Tibial nerve (tissue), 4 donors: Measurements from ENCODE around the gene NEURL2. TPM values are rescaled to one million over a fixed set of nuclear protein-coding genes. Genes with fewer than 3 reads are reported as not detected.
"Not testable (repeated sequence)": the region's sequence is repeated elsewhere in the genome, so short reads cannot be mapped to it uniquely, and the experiment has no call there.

Experiments used
- DNase-seq, 2 donors: peaks; one replicate each; pipeline ENCODE4 v3.0.0-alpha.2; 2019; ENCODE audit warnings: low spot score in 2 of 2
- H3K27ac ChIP-seq, 4 donors: fragments of 200-600 bp; sonication (generic) in 3 of 4; one replicate each; pipeline ENCODE4 v1.5.1; 2017 to 2019; ENCODE audit warnings: mild to moderate bottlenecking in 1 of 4
- H3K27me3 ChIP-seq, 2 donors: fragments of 200-600 bp; sonication (generic) in 1 of 2; one replicate each; pipeline versions ENCODE4 v1.5.1 to v1.6.0; 2017 to 2019
- H3K36me3 ChIP-seq, 3 donors: fragments of 200-600 bp; sonication (generic); one replicate each; pipeline ENCODE4 v1.5.1; 2018 to 2019
- H3K4me1 ChIP-seq, 4 donors: fragments of 200-600 bp; sonication (generic) in 3 of 4; one replicate each; pipeline ENCODE4 v1.5.1; 2017 to 2019
- H3K4me3 ChIP-seq, 4 donors: fragments of 200-600 bp; sonication (generic) in 3 of 4; one replicate each; pipeline ENCODE4 v1.5.1; 2017 to 2019; ENCODE audit warnings: mild to moderate bottlenecking in 1 of 4, moderate library complexity in 1 of 4
- H3K9me3 ChIP-seq, 4 donors: fragments of 200-600 bp; sonication (generic) in 3 of 4; one replicate each; pipeline ENCODE4 v1.5.1; 2017 to 2019
- EP300 ChIP-seq, 2 donors: sonication (generic); formaldehyde crosslinking; IDR thresholded peaks; one replicate each; pipeline ENCODE4 v1.6.1; 2017; ENCODE audit warnings: antibody characterized with exemption in 2 of 2, mild to moderate bottlenecking in 1 of 2
- POLR2A ChIP-seq, 2 donors: fragments of 450-650 bp; IDR thresholded peaks; one replicate each; pipeline ENCODE4 v1.6.1; 2017; ENCODE audit warnings: antibody characterized with exemption in 2 of 2, mild to moderate bottlenecking in 2 of 2, moderate library complexity in 2 of 2
- WGBS, 2 donors: methylation state at CpG; one replicate each; pipeline ENCODE4 v1.1.5; 2018; 5-methylcytosine and 5-hydroxymethylcytosine counted together
- total RNA-seq, 4 donors: library from RNA; depleted of rRNA; stranded (reverse); fragments of >200 nt; gene quantifications; one replicate each; pipeline ENCODE4 v1.1.0, GENCODE V29; 2016
- TF ChIP-seq, protein P1 (sequence below), 5 experiments: fragments of 200-600 bp in 3 of 5; fragments of 450-650 bp in 2 of 5; sonication (generic) in 3 of 5; IDR thresholded peaks; one replicate each; pipeline ENCODE4 v1.5.1; 2016 to 2019; ENCODE audit warnings: antibody characterized with exemption in 5 of 5, mild to moderate bottlenecking in 3 of 5, moderate library complexity in 2 of 5

NEURL2 gene
- total RNA-seq, 4 donors from 2014 or later = 7.7 to 42.9 (median 15.6) TPM

DNA sequence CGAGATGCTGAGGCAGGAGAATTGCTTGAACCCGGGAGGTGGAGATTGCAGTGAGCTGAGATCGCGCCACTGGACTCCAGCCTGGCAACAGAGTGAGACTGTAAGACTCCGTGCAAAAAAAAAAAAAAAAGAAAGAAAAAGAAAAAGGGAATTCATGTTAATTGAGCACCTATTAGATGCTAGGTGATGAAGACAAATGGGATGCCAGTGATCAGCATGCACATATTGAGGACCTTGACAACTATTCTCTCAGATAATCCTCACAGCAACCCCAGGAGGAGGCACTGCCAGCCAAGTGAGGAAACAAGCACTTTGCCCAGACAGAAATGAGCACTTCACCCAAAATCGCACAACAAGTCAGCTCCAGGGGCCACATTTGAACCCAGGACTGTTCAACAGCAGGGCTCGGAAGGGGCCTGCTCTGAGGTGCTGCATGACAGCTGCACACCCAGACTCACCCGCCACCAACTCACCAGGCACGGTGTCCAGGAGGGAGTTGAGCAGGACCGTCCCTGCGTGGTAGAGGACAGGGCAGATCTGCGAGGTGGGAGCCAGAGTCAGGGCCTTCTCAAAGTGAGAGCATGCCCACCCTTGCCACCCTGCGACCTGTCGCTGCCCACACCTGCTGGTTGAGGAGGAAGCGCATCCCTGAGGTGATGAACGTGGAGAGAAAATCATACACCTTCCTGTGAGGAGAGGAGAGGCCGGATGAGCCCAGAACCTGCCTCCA lies 16.4 kb upstream of the NEURL2 start:
- 96 to 97% methylated on average over 17 of the region's 17 CpGs for WGBS, 2 donors
- no peak for DNase-seq
- no peak overlapping the region for H3K27ac ChIP-seq
- TF ChIP-seq EP300 (IDR thresholded peaks at IDR 0.05) (no peak), POLR2A (IDR thresholded peaks at IDR 0.05) (no peak)
- TF ChIP-seq, protein P1, sequence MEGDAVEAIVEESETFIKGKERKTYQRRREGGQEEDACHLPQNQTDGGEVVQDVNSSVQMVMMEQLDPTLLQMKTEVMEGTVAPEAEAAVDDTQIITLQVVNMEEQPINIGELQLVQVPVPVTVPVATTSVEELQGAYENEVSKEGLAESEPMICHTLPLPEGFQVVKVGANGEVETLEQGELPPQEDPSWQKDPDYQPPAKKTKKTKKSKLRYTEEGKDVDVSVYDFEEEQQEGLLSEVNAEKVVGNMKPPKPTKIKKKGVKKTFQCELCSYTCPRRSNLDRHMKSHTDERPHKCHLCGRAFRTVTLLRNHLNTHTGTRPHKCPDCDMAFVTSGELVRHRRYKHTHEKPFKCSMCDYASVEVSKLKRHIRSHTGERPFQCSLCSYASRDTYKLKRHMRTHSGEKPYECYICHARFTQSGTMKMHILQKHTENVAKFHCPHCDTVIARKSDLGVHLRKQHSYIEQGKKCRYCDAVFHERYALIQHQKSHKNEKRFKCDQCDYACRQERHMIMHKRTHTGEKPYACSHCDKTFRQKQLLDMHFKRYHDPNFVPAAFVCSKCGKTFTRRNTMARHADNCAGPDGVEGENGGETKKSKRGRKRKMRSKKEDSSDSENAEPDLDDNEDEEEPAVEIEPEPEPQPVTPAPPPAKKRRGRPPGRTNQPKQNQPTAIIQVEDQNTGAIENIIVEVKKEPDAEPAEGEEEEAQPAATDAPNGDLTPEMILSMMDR (IDR thresholded peaks at IDR 0.05) = no peak
- H3K4me3 ChIP-seq = no peak overlapping the region
- no peaks in the 10 kb centered on the region for H3K9me3 ChIP-seq
- no peaks in the 10 kb centered on the region for H3K27me3 ChIP-seq
- H3K36me3 ChIP-seq = peaks cover 0 to 56% (median 0%) of the 10 kb centered on the region in 3 donors
- H3K4me1 ChIP-seq = peaks cover 0 to 24% (median 7%) of the 10 kb centered on the region in 4 donors

DNA sequence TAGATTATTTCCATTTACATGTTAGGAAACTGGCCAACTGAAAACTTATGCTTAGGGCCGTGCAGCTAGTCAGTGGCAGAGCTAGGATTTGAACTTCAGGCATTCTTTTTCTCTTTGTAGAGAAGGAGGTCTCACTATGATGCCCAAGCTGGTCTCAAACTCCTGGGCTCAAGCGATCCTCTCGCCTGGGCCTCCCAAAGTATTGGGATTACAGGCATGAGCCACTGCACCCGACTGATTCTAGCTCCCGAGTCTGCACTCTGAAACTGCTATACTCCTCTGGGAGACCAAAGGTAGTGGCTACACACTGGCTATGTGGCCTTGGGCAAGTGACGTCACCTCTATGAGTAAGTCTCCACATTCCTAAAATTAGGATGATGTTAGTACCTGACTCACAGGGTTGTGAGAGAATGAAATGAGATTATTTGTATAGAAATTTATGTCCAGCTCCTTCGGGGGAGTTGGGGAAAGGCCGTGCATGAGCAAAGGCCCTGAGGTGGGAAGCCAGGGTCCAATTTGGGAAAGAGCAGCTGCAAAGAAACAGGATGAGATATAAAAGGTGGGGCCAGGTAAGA lies 14.6 kb upstream of the NEURL2 start:
- H3K27ac ChIP-seq = no peak overlapping the region
- peaks cover 0 to 74% (median 0%) of the 10 kb centered on the region in 3 donors for H3K36me3 ChIP-seq
- 87 to 88% methylated on average over 8 of the region's 8 CpGs for WGBS, 2 donors
- no peaks in the 10 kb centered on the region for H3K27me3 ChIP-seq
- DNase-seq = no peak
- H3K4me3 ChIP-seq = no peak overlapping the region
- H3K9me3 ChIP-seq = no peaks in the 10 kb centered on the region
- peaks cover 0 to 9% (median 0%) of the 10 kb centered on the region in 4 donors for H3K4me1 ChIP-seq
- TF ChIP-seq, protein P1 (IDR thresholded peaks at IDR 0.05) = no peak
- TF ChIP-seq POLR2A (IDR thresholded peaks at IDR 0.05) (no peak), EP300 (IDR thresholded peaks at IDR 0.05) (no peak)

DNA sequence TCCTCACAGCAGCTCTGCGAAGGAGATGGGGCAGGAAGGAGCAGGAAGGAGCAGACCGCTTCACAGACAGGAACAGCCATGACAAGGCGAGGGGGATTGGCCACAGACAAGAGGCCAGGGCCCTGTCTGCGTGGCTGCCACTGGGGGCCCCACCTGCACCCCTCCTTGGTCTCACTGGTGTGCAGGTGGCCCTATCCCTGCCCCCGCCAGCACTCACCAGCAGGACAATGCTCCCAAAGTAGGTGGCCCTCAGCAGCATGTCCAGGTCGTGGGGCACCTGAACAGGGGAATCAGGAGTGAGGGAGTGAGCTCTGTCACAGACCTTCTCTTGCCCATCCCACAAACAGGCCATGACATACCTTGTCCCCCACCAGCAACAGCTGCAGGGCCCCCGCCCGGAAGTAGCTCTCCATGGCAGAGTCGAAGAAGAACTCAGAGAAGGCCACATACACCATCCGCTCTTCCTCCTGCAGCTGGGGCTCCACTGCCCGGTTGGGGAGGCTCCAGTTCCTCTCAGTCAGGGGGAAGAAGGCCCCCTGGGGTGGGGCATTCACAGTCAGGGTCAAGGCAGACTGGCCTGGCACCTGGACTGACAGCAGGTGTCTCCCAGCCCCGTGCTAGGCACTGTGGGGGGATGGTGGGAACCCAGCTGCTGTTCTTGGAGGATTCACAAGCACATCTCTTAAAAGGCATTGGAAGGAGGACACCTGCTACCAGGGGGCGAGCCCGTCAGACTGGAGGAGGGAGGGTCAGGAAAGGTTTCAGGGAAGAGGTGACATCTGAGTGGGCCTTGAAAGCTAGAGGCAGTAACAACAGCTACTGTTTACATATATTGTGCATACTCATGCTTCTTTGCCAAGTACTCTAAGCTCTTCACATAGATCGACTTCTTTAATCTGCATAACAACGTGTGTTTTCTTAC lies 13.8 kb upstream of the NEURL2 start:
- Histone ChIP-seq H3K9me3 (no peaks in the 10 kb centered on the region), H3K27me3 (no peaks in the 10 kb centered on the region), H3K4me3 (no peak overlapping the region), H3K4me1 (peaks cover 0 to 1% (median 0%) of the 10 kb centered on the region in 4 donors), H3K27ac (no peak overlapping the region), H3K36me3 (peaks cover 0 to 80% (median 0%) of the 10 kb centered on the region in 3 donors)
- TF ChIP-seq EP300 (IDR thresholded peaks at IDR 0.05) (no peak), POLR2A (IDR thresholded peaks at IDR 0.05) (no peak)
- TF ChIP-seq, protein P1 (IDR thresholded peaks at IDR 0.05) = no peak
- DNase-seq = no peak
- 82 to 84% methylated on average over 15 to 16 of the region's 16 CpGs for WGBS, 2 donors

DNA sequence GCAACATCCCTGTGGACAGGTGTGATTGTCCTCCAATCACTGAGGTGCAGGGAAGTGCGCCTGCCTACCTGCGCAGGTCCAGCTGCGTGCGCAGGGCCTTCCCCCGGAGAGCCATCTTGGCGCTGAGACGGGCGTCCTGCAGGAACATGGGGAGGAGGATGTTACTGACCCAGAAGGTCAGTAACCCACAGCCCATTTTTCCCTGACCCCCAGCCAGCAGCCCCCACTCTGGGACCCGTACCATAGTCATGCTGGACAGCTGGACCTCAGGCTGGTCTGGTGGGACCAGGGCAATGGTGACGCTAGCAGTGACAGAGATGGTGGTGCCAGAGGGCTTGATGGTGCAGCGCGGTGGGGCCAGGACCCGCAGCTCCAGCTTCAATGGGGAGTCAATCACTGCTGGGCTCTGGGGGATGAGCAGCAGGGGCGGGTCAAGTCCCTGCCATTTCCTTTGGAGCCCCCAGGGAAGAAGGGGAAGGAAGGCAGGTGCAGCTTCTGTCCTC lies 11.2 kb upstream of the NEURL2 start:
- 82 to 85% methylated on average over 14 of the region's 14 CpGs for WGBS, 2 donors
- Histone ChIP-seq H3K9me3 (no peaks in the 10 kb centered on the region), H3K36me3 (peaks cover 0 to 92% (median 0%) of the 10 kb centered on the region in 3 donors)

DNA sequence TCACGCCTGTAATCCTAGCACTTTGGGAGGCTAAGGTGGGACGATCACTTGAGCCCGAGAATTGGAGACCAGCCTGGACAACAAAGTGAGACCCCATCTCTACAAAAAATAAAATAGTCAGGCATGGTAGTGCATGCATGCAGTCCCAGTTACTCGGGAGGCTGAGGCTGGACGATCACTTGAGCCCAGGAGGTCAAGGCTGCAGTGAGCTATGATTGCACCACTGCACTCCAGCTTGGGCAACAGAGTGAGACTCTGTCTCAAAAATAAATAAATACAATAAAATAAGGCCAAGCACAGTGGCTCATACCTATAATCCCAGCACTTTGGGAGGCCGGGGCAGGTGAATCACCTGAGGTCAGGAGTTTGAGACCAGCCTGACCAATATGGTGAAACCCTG lies 10.3 kb upstream of the NEURL2 start:
- H3K9me3 ChIP-seq, DNase-seq, H3K27me3 ChIP-seq, H3K4me1 ChIP-seq, H3K4me3 ChIP-seq, H3K27ac ChIP-seq: not testable (repeated sequence)
- 95 to 97% methylated on average over 6 of the region's 6 CpGs for WGBS, 2 donors
- peaks cover 0 to 99% (median 6%) of the 10 kb centered on the region in 3 donors for H3K36me3 ChIP-seq

More for the DNA sequence above, 11.2 kb upstream of the NEURL2 start:
- TF ChIP-seq POLR2A (IDR thresholded peaks at IDR 0.05) = no peak
- TF ChIP-seq EP300 (IDR thresholded peaks at IDR 0.05) = no peak
- TF ChIP-seq, protein P1 (IDR thresholded peaks at IDR 0.05) = no peak
- Histone ChIP-seq H3K27me3 (no peaks in the 10 kb centered on the region), H3K4me1 (no peaks in the 10 kb centered on the region), H3K27ac (no peak overlapping the region), H3K4me3 (no peak overlapping the region)
- DNase-seq = no peak
